OCI-LY1 (cell line): ENCODE data around the gene CLEC20A.

ENCODE experiments used
- H2AFZ ChIP-seq: fragments of 200-600 bp; sonication (generic), shearing (Covaris generic); 2 replicates; pipeline ENCODE4 v1.6.0; 2014; ENCODE audit warnings: antibody characterized with exemption, mild to moderate bottlenecking, low read length
- H3F3A ChIP-seq: fragments of 200-600 bp; sonication (generic), shearing (Covaris generic); 2 replicates; pipeline ENCODE4 v1.6.0; 2014; ENCODE audit warnings: mild to moderate bottlenecking, antibody characterized with exemption, low read length, moderate library complexity; ENCODE audit not compliant: insufficient read depth
- H3K27ac ChIP-seq: fragments of 200-600 bp; sonication (generic); 2 replicates; pipeline ENCODE4 v1.5.1; 2014; ENCODE audit warnings: low read length, mixed run types, mild to moderate bottlenecking, low read depth; ENCODE audit not compliant: poor library complexity, severe bottlenecking
- H3K27me3 ChIP-seq: fragments of 200-600 bp; sonication (generic); 2 replicates; pipeline ENCODE4 v1.6.0; 2014; ENCODE audit warnings: antibody characterized with exemption, mild to moderate bottlenecking, low read length, moderate library complexity; ENCODE audit not compliant: insufficient read depth
- H3K36me3 ChIP-seq: fragments of 200-600 bp; sonication (generic); 2 replicates; pipeline ENCODE4 v1.6.1; 2014; ENCODE audit warnings: mild to moderate bottlenecking, antibody characterized with exemption, low read length, moderate library complexity, mixed read lengths; ENCODE audit not compliant: insufficient read depth
- H3K4me1 ChIP-seq: fragments of 200-600 bp; sonication (generic); 2 replicates; pipeline ENCODE4 v1.5.1; 2014; ENCODE audit warnings: mild to moderate bottlenecking, low read length, moderate library complexity; ENCODE audit not compliant: insufficient read depth, severe bottlenecking
- H3K4me2 ChIP-seq: fragments of 200-600 bp; sonication (generic), shearing (Covaris generic); 2 replicates; pipeline ENCODE4 v1.6.1; 2014; ENCODE audit warnings: low read length
- H3K4me3 ChIP-seq: fragments of 200-600 bp; sonication (generic); 2 replicates; pipeline ENCODE4 v1.5.1; 2014; ENCODE audit warnings: low read length, low read depth, mild to moderate bottlenecking, mixed read lengths; ENCODE audit not compliant: poor library complexity, severe bottlenecking
- H3K79me2 ChIP-seq: fragments of 200-600 bp; shearing (Covaris generic); 2 replicates; pipeline ENCODE4 v1.6.1; 2016; ENCODE audit warnings: mixed run types, low read length, mixed read lengths; ENCODE audit not compliant: insufficient read depth
- H3K9ac ChIP-seq: fragments of 200-600 bp; sonication (generic), shearing (Covaris generic); 2 replicates; pipeline ENCODE4 v1.6.1; 2014; ENCODE audit warnings: mild to moderate bottlenecking, low read length, mixed read lengths
- H3K9me2 ChIP-seq: fragments of 200-600 bp; sonication (generic), shearing (Covaris generic); 2 replicates; pipeline ENCODE4 v1.6.1; 2014; ENCODE audit warnings: low read depth, mild to moderate bottlenecking, low read length, mixed read lengths
- H3K9me3 ChIP-seq: fragments of 200-600 bp; shearing (Covaris generic); 2 replicates; pipeline ENCODE4 v1.6.1; 2014; ENCODE audit warnings: low read length, mixed read lengths
- H4K20me1 ChIP-seq: fragments of 200-600 bp; sonication (generic), shearing (Covaris generic); 2 replicates; pipeline ENCODE4 v1.6.0; 2016; ENCODE audit warnings: mild to moderate bottlenecking, low read length; ENCODE audit not compliant: insufficient read depth
- EZH2 ChIP-seq: fragments of 200-600 bp; sonication (generic), shearing (Covaris generic); IDR thresholded peaks from 2 replicates; pipeline ENCODE4 v1.8.0; 2017; ENCODE audit warnings: borderline replicate concordance, mixed run types, mild to moderate bottlenecking, antibody characterized with exemption, low read length, moderate library complexity, mixed read lengths
- TF ChIP-seq, protein P1 (sequence below): fragments of 200-600 bp; sonication (generic), shearing (Covaris generic); IDR thresholded peaks from 2 replicates; pipeline ENCODE4 v1.5.1; 2017; ENCODE audit warnings: mild to moderate bottlenecking, antibody characterized with exemption, low read length, moderate library complexity, mixed read lengths

The CLEC20A gene

DNA sequence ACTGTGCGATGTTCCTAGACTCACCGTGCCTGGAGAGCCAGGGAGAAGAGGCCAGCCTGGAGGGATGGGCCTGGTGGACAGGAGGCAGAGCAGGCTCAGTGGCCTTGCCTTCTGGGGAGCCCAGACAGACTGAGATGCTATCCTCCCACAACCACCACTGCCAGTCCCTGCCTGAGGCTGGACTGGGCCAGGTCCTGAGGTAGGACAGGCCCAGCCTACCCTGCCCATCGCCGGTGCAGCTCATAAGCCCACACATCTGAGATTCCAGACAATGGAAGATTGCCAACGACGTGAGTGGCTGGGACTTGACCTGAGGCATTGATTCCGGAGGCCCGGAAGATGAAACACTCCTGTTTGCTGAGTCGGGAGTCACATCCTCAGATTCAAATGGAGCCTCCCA, 5.8 kb downstream of the CLEC20A start:
- no peaks in the 10 kb centered on the region for H4K20me1 ChIP-seq
- no peak overlapping the region for H3K9ac ChIP-seq
- H3K4me3 ChIP-seq = no peak overlapping the region
- TF ChIP-seq, protein P1, sequence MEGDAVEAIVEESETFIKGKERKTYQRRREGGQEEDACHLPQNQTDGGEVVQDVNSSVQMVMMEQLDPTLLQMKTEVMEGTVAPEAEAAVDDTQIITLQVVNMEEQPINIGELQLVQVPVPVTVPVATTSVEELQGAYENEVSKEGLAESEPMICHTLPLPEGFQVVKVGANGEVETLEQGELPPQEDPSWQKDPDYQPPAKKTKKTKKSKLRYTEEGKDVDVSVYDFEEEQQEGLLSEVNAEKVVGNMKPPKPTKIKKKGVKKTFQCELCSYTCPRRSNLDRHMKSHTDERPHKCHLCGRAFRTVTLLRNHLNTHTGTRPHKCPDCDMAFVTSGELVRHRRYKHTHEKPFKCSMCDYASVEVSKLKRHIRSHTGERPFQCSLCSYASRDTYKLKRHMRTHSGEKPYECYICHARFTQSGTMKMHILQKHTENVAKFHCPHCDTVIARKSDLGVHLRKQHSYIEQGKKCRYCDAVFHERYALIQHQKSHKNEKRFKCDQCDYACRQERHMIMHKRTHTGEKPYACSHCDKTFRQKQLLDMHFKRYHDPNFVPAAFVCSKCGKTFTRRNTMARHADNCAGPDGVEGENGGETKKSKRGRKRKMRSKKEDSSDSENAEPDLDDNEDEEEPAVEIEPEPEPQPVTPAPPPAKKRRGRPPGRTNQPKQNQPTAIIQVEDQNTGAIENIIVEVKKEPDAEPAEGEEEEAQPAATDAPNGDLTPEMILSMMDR = no peak
- TF ChIP-seq EZH2 = no peak
- peaks cover 4% of the 10 kb centered on the region; the same call in 1 of the 2 replicates for H3K27me3 ChIP-seq
- H3K9me2 ChIP-seq = no peaks in the 10 kb centered on the region
- H3K4me1 ChIP-seq = peaks cover 9% of the 10 kb centered on the region
- H3K9me3 ChIP-seq = no peaks in the 10 kb centered on the region
- H3K36me3 ChIP-seq = no peaks in the 10 kb centered on the region
- H3K4me2 ChIP-seq = no peak overlapping the region
- no peaks in the 10 kb centered on the region for H3K79me2 ChIP-seq
- no peaks in the 10 kb centered on the region for H3F3A ChIP-seq
- no peak overlapping the region for H3K27ac ChIP-seq
- no peak overlapping the region for H2AFZ ChIP-seq

DNA sequence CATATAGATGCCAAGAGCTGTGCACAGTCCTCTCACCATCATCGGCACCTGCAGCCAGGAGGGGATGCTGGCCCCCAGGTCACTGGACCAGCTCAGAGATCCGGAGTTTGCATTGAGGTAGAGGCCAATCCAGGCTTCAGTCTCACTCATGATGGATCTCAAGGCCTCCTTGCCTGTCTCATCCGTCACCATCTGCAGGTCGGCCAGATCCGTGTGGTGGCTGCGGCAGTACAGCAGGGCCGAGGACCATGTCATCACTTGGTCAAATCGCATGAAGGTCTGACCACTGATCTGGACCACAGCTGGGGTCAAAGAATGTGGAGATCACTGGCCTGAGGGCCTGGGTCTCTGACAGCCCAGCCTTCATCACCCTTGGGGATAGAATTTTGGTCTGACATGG, 6.6 kb downstream of the CLEC20A start:
- Histone ChIP-seq H3K9ac (no peak overlapping the region), H3K9me3 (no peaks in the 10 kb centered on the region), H3K79me2 (no peaks in the 10 kb centered on the region), H2AFZ (no peak overlapping the region), H3K4me1 (peaks cover 9% of the 10 kb centered on the region), H4K20me1 (no peaks in the 10 kb centered on the region), H3K36me3 (no peaks in the 10 kb centered on the region), H3F3A (no peaks in the 10 kb centered on the region), H3K27me3 (peaks cover 4% of the 10 kb centered on the region; the same call in 1 of the 2 replicates), H3K27ac (no peak overlapping the region), H3K4me2 (no peak overlapping the region), H3K4me3 (no peak overlapping the region), H3K9me2 (no peaks in the 10 kb centered on the region)
- TF ChIP-seq, protein P1 = no peak
- TF ChIP-seq EZH2 = no peak

DNA sequence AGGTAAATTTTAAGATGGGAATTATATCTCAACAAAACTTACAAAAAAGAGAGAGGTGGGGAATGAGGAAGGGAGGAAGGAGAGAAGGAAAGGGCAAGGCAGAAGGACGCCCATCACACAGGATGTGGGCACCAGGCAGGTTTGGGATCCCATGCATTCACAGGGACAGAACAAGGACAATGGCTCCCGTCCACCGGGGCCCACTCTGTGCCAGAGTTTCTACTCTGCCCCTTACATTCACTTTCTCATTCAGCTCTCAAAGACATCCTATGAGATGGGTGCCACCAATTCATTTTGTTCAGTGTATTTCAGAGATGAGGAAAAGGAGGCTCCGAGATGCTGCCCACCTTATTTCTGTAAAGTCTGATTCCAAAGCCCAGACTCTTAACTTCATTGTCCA, 7.4 kb downstream of the CLEC20A start:
- H3K4me1 ChIP-seq = peaks cover 9% of the 10 kb centered on the region
- no peaks in the 10 kb centered on the region for H3K36me3 ChIP-seq
- no peaks in the 10 kb centered on the region for H3K9me2 ChIP-seq
- H3K27ac ChIP-seq = no peak overlapping the region
- H3K9me3 ChIP-seq = no peaks in the 10 kb centered on the region
- H3K27me3 ChIP-seq = peaks cover 4% of the 10 kb centered on the region; the same call in 1 of the 2 replicates
- TF ChIP-seq, protein P1 = no peak
- TF ChIP-seq EZH2 = no peak
- no peak overlapping the region for H3K4me2 ChIP-seq
- H3F3A ChIP-seq = no peaks in the 10 kb centered on the region
- H3K4me3 ChIP-seq = no peak overlapping the region
- no peak overlapping the region for H2AFZ ChIP-seq
- no peaks in the 10 kb centered on the region for H3K79me2 ChIP-seq
- no peak overlapping the region for H3K9ac ChIP-seq
- no peaks in the 10 kb centered on the region for H4K20me1 ChIP-seq
